ENCODE results near the gene NPC1.

DNA sequence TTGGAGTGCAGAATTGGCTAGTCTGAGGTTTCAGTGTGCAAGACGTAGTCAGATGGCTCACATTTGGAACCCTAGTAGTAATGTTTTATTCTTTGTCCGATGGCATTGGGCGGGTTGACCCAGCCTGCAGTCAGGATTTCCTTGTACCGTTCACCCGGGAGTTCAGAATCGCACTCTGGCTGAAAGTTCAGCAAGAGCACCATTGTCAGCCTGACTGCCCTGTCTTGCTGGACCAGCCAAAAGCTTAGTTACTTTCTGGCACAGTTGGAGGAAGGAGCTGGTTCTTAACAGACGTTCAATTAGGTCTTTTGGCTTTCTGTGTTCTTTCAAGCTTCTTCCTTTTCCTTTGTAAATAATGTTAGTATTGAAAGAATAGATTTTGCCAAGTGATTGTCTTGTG, 64.4 kb downstream of the NPC1 start:
- TF ChIP-seq POLR2AphosphoS5 (IDR thresholded peaks at IDR 0.05; ENCODE audit: low read depth, low read length) (no peak), SIN3A (IDR thresholded peaks at IDR 0.05; ENCODE audit: borderline replicate concordance, insufficient read depth, low read length) (no peak)
- TF ChIP-seq, protein P1, sequence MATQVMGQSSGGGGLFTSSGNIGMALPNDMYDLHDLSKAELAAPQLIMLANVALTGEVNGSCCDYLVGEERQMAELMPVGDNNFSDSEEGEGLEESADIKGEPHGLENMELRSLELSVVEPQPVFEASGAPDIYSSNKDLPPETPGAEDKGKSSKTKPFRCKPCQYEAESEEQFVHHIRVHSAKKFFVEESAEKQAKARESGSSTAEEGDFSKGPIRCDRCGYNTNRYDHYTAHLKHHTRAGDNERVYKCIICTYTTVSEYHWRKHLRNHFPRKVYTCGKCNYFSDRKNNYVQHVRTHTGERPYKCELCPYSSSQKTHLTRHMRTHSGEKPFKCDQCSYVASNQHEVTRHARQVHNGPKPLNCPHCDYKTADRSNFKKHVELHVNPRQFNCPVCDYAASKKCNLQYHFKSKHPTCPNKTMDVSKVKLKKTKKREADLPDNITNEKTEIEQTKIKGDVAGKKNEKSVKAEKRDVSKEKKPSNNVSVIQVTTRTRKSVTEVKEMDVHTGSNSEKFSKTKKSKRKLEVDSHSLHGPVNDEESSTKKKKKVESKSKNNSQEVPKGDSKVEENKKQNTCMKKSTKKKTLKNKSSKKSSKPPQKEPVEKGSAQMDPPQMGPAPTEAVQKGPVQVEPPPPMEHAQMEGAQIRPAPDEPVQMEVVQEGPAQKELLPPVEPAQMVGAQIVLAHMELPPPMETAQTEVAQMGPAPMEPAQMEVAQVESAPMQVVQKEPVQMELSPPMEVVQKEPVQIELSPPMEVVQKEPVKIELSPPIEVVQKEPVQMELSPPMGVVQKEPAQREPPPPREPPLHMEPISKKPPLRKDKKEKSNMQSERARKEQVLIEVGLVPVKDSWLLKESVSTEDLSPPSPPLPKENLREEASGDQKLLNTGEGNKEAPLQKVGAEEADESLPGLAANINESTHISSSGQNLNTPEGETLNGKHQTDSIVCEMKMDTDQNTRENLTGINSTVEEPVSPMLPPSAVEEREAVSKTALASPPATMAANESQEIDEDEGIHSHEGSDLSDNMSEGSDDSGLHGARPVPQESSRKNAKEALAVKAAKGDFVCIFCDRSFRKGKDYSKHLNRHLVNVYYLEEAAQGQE (IDR thresholded peaks at IDR 0.05; ENCODE audit: insufficient read depth in 1 of 2, low read depth in 2 of 2, low read length in 2 of 2), result no peak

Data from PFSK-1 (cell line).